DMS153 (cell line): ENCODE measurements around the gene MUC6.

Experiments used
- DNase-seq: peaks from one replicate; lab custom pipeline; 2025; lab: John Stamatoyannopoulos, UW

MUC6 gene

GRCh38 chr11:1009371-1009770 is 27.1 kb downstream of the MUC6 start:
- no peak for DNase-seq

GRCh38 chr11:1008803-1009145 is 27.7 kb downstream of the MUC6 start:
- no peak for DNase-seq

- no peak for DNase-seq
These were observed 28.3 kb downstream of the MUC6 start for GRCh38 chr11:1008001-1008802.

- DNase-seq: no peak
These were observed 29.2 kb downstream of the MUC6 start for GRCh38 chr11:1007279-1007678.

- peak; percentile 1 for DNase-seq
These were observed 29.8 kb downstream of the MUC6 start for GRCh38 chr11:1006762-1007161.

GRCh38 chr11:1005928-1006327 is 30.6 kb downstream of the MUC6 start:
- peak; percentile 81 for DNase-seq

GRCh38 chr11:1003159-1003558 is 33.4 kb downstream of the MUC6 start:
- no peak for DNase-seq

GRCh38 chr11:1002406-1002984 is 34.0 kb downstream of the MUC6 start:
- DNase-seq: no peak

- no peak for DNase-seq
These were observed 34.7 kb downstream of the MUC6 start for GRCh38 chr11:1001617-1002405.

GRCh38 chr11:1000357-1001278 is 35.9 kb downstream of the MUC6 start:
- DNase-seq: no peak

- no peak for DNase-seq
These were observed 37.5 kb downstream of the MUC6 start for GRCh38 chr11:999009-999408.

GRCh38 chr11:997907-998306 is 38.6 kb downstream of the MUC6 start:
- no peak for DNase-seq

GRCh38 chr11:996681-997080 is 39.8 kb downstream of the MUC6 start:
- no peak for DNase-seq

GRCh38 chr11:995752-996420 is 40.6 kb downstream of the MUC6 start:
- no peak for DNase-seq

- no peak for DNase-seq
These were observed 41.3 kb downstream of the MUC6 start for GRCh38 chr11:995044-995751.

GRCh38 chr11:993632-994167 is 42.8 kb downstream of the MUC6 start:
- DNase-seq: no peak

- no peak for DNase-seq
These were observed 43.9 kb downstream of the MUC6 start for GRCh38 chr11:992577-992976.

GRCh38 chr11:991711-992307 is 44.7 kb downstream of the MUC6 start:
- no peak for DNase-seq

- DNase-seq: no peak
These were observed 45.5 kb downstream of the MUC6 start for GRCh38 chr11:991034-991433.

- DNase-seq: no peak
These were observed 46.4 kb downstream of the MUC6 start for GRCh38 chr11:990101-990500.
